ENCODE measurements around the gene NRCAM. TPM values are rescaled to one million over a fixed set of nuclear protein-coding genes. Genes with fewer than 3 reads are reported as not detected.

Gene NRCAM
- polyA plus RNA-seq, 1 donor (not counting 4 experiments of a cell fraction or from before 2014, with no cell fraction given) = 4.0 TPM

DNA sequence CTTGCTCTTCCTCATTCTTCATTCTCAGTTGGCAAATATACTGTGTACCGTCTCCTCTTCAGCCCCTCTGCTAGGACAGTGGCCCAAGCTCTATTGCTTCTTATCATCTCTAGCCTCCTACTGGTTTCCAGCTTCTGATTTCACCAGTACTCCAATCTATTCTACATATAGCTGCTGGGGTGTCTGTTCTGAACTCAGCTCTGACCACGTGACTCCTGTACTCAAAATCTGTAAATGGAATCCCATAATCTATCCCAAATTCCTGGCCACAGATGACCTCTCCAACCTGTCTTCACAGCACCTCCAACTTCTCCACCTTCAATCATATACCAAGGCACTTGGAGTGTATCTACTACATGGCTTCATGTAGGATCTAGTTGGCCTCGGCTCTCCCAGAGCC lies 152.9 kb downstream of the NRCAM start:
- Histone ChIP-seq H3K9me3 (ENCODE audit: control insufficient read depth, low read depth, low read length) (no peaks in the 10 kb centered on the region), H3K36me3 (ENCODE audit: control insufficient read depth in 2 of 2, extremely low read depth in 1 of 2, insufficient read depth in 2 of 2, low read length in 2 of 2) (no peaks in the 10 kb centered on the region), H3K9ac (ENCODE audit: control insufficient read depth, extremely low read depth, insufficient read depth, low read length) (no peak overlapping the region), H3K4me1 (ENCODE audit: control insufficient read depth, extremely low read depth, insufficient read depth, low read length) (peaks cover 20% of the 10 kb centered on the region), H3K27me3 (ENCODE audit: control insufficient read depth, extremely low read depth, insufficient read depth, low read length) (no peaks in the 10 kb centered on the region), H3K79me2 (ENCODE audit: control insufficient read depth, insufficient read depth, low read length) (no peaks in the 10 kb centered on the region), H3K27ac (ENCODE audit: control insufficient read depth, insufficient read depth, low read length) (no peak overlapping the region), H3K4me3 (ENCODE audit: control insufficient read depth in 2 of 3, extremely low read depth in 1 of 3, insufficient read depth in 2 of 3, low read depth in 1 of 3, low read length in 3 of 3) (no peak overlapping the region), H3K4me2 (ENCODE audit: control insufficient read depth, extremely low read depth, insufficient read depth, low read depth, low read length) (no peak overlapping the region), H2AFZ (ENCODE audit: control insufficient read depth, low read length) (no peak overlapping the region), H3K9me1 (ENCODE audit: control insufficient read depth, extremely low read depth, insufficient read depth, low read length) (no peaks in the 10 kb centered on the region), H4K20me1 (ENCODE audit: control insufficient read depth, extremely low read depth, insufficient read depth, low read length) (no peaks in the 10 kb centered on the region)
- FAIRE-seq = no peak
- dilution Hi-C loops (cut with MboI; ENCODE audit: extremely low pct_ligation_motif_present, low sequenced_read_pairs) = no loop called here
- no peak for DNase-seq (ENCODE audit: low read depth, low spot score)
- TF ChIP-seq EZH2 (IDR thresholded peaks at IDR 0.05; ENCODE audit: low read length) = no peak
- TF ChIP-seq, protein P1, sequence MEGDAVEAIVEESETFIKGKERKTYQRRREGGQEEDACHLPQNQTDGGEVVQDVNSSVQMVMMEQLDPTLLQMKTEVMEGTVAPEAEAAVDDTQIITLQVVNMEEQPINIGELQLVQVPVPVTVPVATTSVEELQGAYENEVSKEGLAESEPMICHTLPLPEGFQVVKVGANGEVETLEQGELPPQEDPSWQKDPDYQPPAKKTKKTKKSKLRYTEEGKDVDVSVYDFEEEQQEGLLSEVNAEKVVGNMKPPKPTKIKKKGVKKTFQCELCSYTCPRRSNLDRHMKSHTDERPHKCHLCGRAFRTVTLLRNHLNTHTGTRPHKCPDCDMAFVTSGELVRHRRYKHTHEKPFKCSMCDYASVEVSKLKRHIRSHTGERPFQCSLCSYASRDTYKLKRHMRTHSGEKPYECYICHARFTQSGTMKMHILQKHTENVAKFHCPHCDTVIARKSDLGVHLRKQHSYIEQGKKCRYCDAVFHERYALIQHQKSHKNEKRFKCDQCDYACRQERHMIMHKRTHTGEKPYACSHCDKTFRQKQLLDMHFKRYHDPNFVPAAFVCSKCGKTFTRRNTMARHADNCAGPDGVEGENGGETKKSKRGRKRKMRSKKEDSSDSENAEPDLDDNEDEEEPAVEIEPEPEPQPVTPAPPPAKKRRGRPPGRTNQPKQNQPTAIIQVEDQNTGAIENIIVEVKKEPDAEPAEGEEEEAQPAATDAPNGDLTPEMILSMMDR (optimal IDR thresholded peaks at IDR 0.05 in 1 of 3, IDR thresholded peaks at IDR 0.05 in 1 of 3, conservative IDR thresholded peaks at IDR 0.05 in 1 of 3; ENCODE audit: extremely low read depth in 1 of 3, insufficient read depth in 2 of 3, low read length in 3 of 3) = no peak

DNA sequence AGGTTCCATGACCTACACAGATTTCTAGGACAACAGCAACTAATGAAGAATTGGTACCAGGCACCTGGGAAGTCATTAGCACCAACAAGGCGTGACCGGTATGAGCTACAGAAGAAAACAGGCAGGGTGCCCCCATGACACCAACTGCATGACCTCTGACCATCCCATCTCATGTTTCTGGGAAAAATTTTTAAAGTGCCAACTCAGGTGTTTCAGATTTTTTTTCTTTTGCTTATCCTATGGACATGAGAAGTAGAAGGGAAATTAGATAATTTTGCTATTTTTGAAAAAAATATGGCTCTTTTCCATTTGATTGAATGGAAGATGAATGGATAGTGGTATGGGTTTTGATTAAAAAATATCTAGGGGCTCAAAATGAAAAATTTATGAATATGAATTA lies 154.8 kb downstream of the NRCAM start:
- no peak overlapping the region for H3K9ac ChIP-seq (ENCODE audit: control insufficient read depth, extremely low read depth, insufficient read depth, low read length)
- DNase-seq (ENCODE audit: low read depth, low spot score) (no peak), FAIRE-seq (no peak)
- no peaks in the 10 kb centered on the region for H4K20me1 ChIP-seq (ENCODE audit: control insufficient read depth, extremely low read depth, insufficient read depth, low read length)
- H2AFZ ChIP-seq (ENCODE audit: control insufficient read depth, low read length) = no peak overlapping the region
- H3K4me1 ChIP-seq (ENCODE audit: control insufficient read depth, extremely low read depth, insufficient read depth, low read length) = peaks cover 7% of the 10 kb centered on the region
- H3K4me3 ChIP-seq (ENCODE audit: control insufficient read depth in 2 of 3, extremely low read depth in 1 of 3, insufficient read depth in 2 of 3, low read depth in 1 of 3, low read length in 3 of 3) = no peak overlapping the region
- H3K27me3 ChIP-seq (ENCODE audit: control insufficient read depth, extremely low read depth, insufficient read depth, low read length) = no peaks in the 10 kb centered on the region
- H3K9me3 ChIP-seq (ENCODE audit: control insufficient read depth, low read depth, low read length) = no peaks in the 10 kb centered on the region
- H3K36me3 ChIP-seq (ENCODE audit: control insufficient read depth in 2 of 2, extremely low read depth in 1 of 2, insufficient read depth in 2 of 2, low read length in 2 of 2) = no peaks in the 10 kb centered on the region
- dilution Hi-C loops (cut with MboI; ENCODE audit: extremely low pct_ligation_motif_present, low sequenced_read_pairs) = no loop called here
- no peak overlapping the region for H3K27ac ChIP-seq (ENCODE audit: control insufficient read depth, insufficient read depth, low read length)
- no peak overlapping the region for H3K4me2 ChIP-seq (ENCODE audit: control insufficient read depth, extremely low read depth, insufficient read depth, low read depth, low read length)
- no peaks in the 10 kb centered on the region for H3K9me1 ChIP-seq (ENCODE audit: control insufficient read depth, extremely low read depth, insufficient read depth, low read length)
- H3K79me2 ChIP-seq (ENCODE audit: control insufficient read depth, insufficient read depth, low read length) = no peaks in the 10 kb centered on the region
- TF ChIP-seq, protein P1 (optimal IDR thresholded peaks at IDR 0.05 in 1 of 3, IDR thresholded peaks at IDR 0.05 in 1 of 3, conservative IDR thresholded peaks at IDR 0.05 in 1 of 3; ENCODE audit: extremely low read depth in 1 of 3, insufficient read depth in 2 of 3, low read length in 3 of 3) = no peak
- no peak for TF ChIP-seq EZH2 (IDR thresholded peaks at IDR 0.05; ENCODE audit: low read length)

Data from keratinocyte (primary cell).